H9 (cell line): ENCODE measurements around the gene SBK2. TPM values are rescaled to one million over a fixed set of nuclear protein-coding genes. Genes with fewer than 3 reads are reported as not detected.

ENCODE experiments used
- DNase-seq: peaks from one replicate; pipeline ENCODE4 v3.0.0-alpha.2; 2017
- H2AFZ ChIP-seq: one replicate; pipeline ENCODE4 v1.6.1; 2013; ENCODE audit warnings: mild to moderate bottlenecking, low read length, control low read depth, moderate library complexity
- H2AK5ac ChIP-seq: 2 replicates; pipeline ENCODE4 v1.6.1; 2013; ENCODE audit warnings: low read length, control low read depth, mixed read lengths; ENCODE audit not compliant: insufficient read length
- H2BK120ac ChIP-seq: one replicate; pipeline ENCODE4 v1.6.1; 2013; ENCODE audit warnings: low read depth, mild to moderate bottlenecking, low read length, control low read depth, inconsistent platforms; ENCODE audit not compliant: poor library complexity, severe bottlenecking
- H2BK12ac ChIP-seq: 2 replicates; pipeline ENCODE4 v1.6.1; 2013; ENCODE audit warnings: low read length, control low read depth, mixed read lengths, low read depth; ENCODE audit not compliant: insufficient read length
- H2BK15ac ChIP-seq: 2 replicates; pipeline ENCODE4 v1.6.1; 2013; ENCODE audit warnings: low read depth, low read length, control low read depth
- H2BK20ac ChIP-seq: one replicate; pipeline ENCODE4 v1.6.1; 2013; ENCODE audit warnings: low read depth, mild to moderate bottlenecking, low read length, control low read depth, inconsistent platforms; ENCODE audit not compliant: poor library complexity, severe bottlenecking
- H2BK5ac ChIP-seq: 2 replicates; pipeline ENCODE4 v1.6.1; 2013; ENCODE audit warnings: low read length, control low read depth, mixed read lengths; ENCODE audit not compliant: insufficient read length
- H3K14ac ChIP-seq: 2 replicates; pipeline ENCODE4 v1.6.1; 2013; ENCODE audit warnings: low read length, control low read depth; ENCODE audit not compliant: insufficient read depth
- H3K18ac ChIP-seq: 2 replicates; pipeline ENCODE4 v1.6.1; 2013; ENCODE audit warnings: low read depth, mild to moderate bottlenecking, mixed read lengths, low read length, control low read depth; ENCODE audit not compliant: insufficient read length
- H3K23ac ChIP-seq: 2 replicates; pipeline ENCODE4 v1.6.1; 2013; ENCODE audit warnings: low read length, control low read depth, mixed read lengths, low read depth; ENCODE audit not compliant: insufficient read length
- H3K23me2 ChIP-seq: 2 replicates; pipeline ENCODE4 v1.6.1; 2013; ENCODE audit warnings: low read depth, mild to moderate bottlenecking, mixed read lengths, low read length, control low read depth; ENCODE audit not compliant: insufficient read length, poor library complexity, severe bottlenecking
- H3K27ac ChIP-seq: 2 replicates; pipeline ENCODE4 v1.5.1; 2013; ENCODE audit warnings: low read length, control low read depth, mixed read lengths, low read depth; ENCODE audit not compliant: insufficient read length
- H3K27me3 ChIP-seq: 2 replicates; pipeline ENCODE4 v1.6.1; 2013; ENCODE audit warnings: low read length, control low read depth, inconsistent platforms; ENCODE audit not compliant: insufficient read depth
- H3K4ac ChIP-seq: 2 replicates; pipeline ENCODE4 v1.6.1; 2013; ENCODE audit warnings: low read depth, mild to moderate bottlenecking, control low read depth, inconsistent platforms, low read length, moderate library complexity
- H3K4me1 ChIP-seq: 2 replicates; pipeline ENCODE4 v1.6.1; 2013; ENCODE audit warnings: low read length, control low read depth, inconsistent platforms; ENCODE audit not compliant: insufficient read depth
- H3K4me2 ChIP-seq: 2 replicates; pipeline ENCODE4 v1.6.1; 2013; ENCODE audit warnings: low read length, control low read depth, mixed read lengths; ENCODE audit not compliant: insufficient read length, insufficient read depth
- H3K56ac ChIP-seq: 2 replicates; pipeline ENCODE4 v1.6.1; 2013; ENCODE audit warnings: low read depth, mild to moderate bottlenecking, mixed read lengths, low read length, control low read depth; ENCODE audit not compliant: insufficient read length
- H3K79me1 ChIP-seq: 2 replicates; pipeline ENCODE4 v1.6.1; 2013; ENCODE audit warnings: low read depth, mild to moderate bottlenecking, moderate library complexity, low read length, control low read depth, inconsistent platforms; ENCODE audit not compliant: insufficient read depth, poor library complexity, severe bottlenecking
- H3K79me2 ChIP-seq: 2 replicates; pipeline ENCODE4 v1.6.1; 2013; ENCODE audit warnings: low read length, control low read depth, inconsistent platforms; ENCODE audit not compliant: insufficient read depth
- H3K9ac ChIP-seq: 2 replicates; pipeline ENCODE4 v1.6.1; 2013; ENCODE audit warnings: low read length, control low read depth, mixed read lengths; ENCODE audit not compliant: insufficient read length; ENCODE audit errors: extremely low read depth
- H3K9me3 ChIP-seq: one replicate; pipeline ENCODE4 v1.6.1; 2013; ENCODE audit warnings: low read depth, low read length, inconsistent platforms; ENCODE audit not compliant: control insufficient read depth
- H3T11ph ChIP-seq: one replicate; pipeline ENCODE4 v1.6.1; 2013; ENCODE audit warnings: mild to moderate bottlenecking, low read length, control low read depth, inconsistent platforms
- H4K20me1 ChIP-seq: one replicate; pipeline ENCODE4 v1.6.1; 2013; ENCODE audit not compliant: control insufficient read depth, insufficient read length, insufficient read depth
- H4K5ac ChIP-seq: 2 replicates; pipeline ENCODE4 v1.6.1; 2013; ENCODE audit warnings: low read depth, mild to moderate bottlenecking, mixed read lengths, low read length, control low read depth; ENCODE audit not compliant: insufficient read length
- H4K8ac ChIP-seq: replicated peaks from 2 replicates; pipeline ENCODE4 v1.6.1; 2013; ENCODE audit warnings: low read length, control low read depth, mixed read lengths, low read depth; ENCODE audit not compliant: insufficient read length
- H4K91ac ChIP-seq: 2 replicates; pipeline ENCODE4 v1.6.1; 2013; ENCODE audit warnings: low read depth, mild to moderate bottlenecking, moderate library complexity, mixed read lengths, low read length, control low read depth; ENCODE audit not compliant: insufficient read length
- H3K27ac Mint-ChIP-seq, 3 experiments: 2 replicates in 2 of 3; 3 replicates in 1 of 3; pipeline ENCODE4 v1.8.0; 2020 to 2021; ENCODE audit warnings: mixed read lengths in 3 of 3, mild to moderate bottlenecking in 1 of 3, moderate library complexity in 1 of 3
- H3K27me3 Mint-ChIP-seq: 2 replicates; pipeline ENCODE4 v1.8.0; 2021; ENCODE audit warnings: low read depth, mild to moderate bottlenecking, moderate library complexity, mixed read lengths
- H3K36me3 Mint-ChIP-seq, 3 experiments: 2 replicates in 2 of 3; 3 replicates in 1 of 3; pipeline ENCODE4 v1.8.0; 2020 to 2021; ENCODE audit warnings: low read depth in 3 of 3, mixed read lengths in 3 of 3; ENCODE audit not compliant: insufficient read depth in 1 of 3
- H3K4me1 Mint-ChIP-seq, 2 experiments: 2 replicates each; pipeline ENCODE4 v1.8.0; 2020; ENCODE audit warnings: mixed read lengths in 2 of 2
- H3K4me3 Mint-ChIP-seq, 2 experiments: 2 replicates in 1 of 2; 3 replicates in 1 of 2; pipeline ENCODE4 v1.8.0; 2020 to 2021; ENCODE audit warnings: mild to moderate bottlenecking in 2 of 2, mixed read lengths in 2 of 2, moderate library complexity in 1 of 2
- H3K9me3 Mint-ChIP-seq, 2 experiments: 2 replicates in 1 of 2; 3 replicates in 1 of 2; pipeline ENCODE4 v1.8.0; 2020; ENCODE audit warnings: mild to moderate bottlenecking in 2 of 2, mixed read lengths in 2 of 2, moderate library complexity in 1 of 2
- CTCF ChIP-seq: fragments of 200-600 bp; sonication (generic); conservative IDR thresholded peaks from 3 replicates; pipeline ENCODE4 v1.8.0; 2021; ENCODE audit warnings: antibody characterized with exemption, mild to moderate bottlenecking
- WGBS: extraction: QIAGEN DNeasy Blood & Tissue Kit; methylation state at CpG from one replicate; pipeline ENCODE4 v1.1.7; 2013; ENCODE audit warnings: missing lambda C conversion rate, low lambda C conversion rate, mixed read lengths; ENCODE audit not compliant: insufficient read length; ENCODE audit errors: extremely low coverage; 5-methylcytosine and 5-hydroxymethylcytosine counted together
- total RNA-seq: library from RNA; stranded (reverse); gene quantifications from 2 replicates; pipeline ENCODE4 v1.2.1, GENCODE V29; 2021

The SBK2 gene
- total RNA-seq, 1 experiment from 2014 or later, result 2.8 TPM

DNA sequence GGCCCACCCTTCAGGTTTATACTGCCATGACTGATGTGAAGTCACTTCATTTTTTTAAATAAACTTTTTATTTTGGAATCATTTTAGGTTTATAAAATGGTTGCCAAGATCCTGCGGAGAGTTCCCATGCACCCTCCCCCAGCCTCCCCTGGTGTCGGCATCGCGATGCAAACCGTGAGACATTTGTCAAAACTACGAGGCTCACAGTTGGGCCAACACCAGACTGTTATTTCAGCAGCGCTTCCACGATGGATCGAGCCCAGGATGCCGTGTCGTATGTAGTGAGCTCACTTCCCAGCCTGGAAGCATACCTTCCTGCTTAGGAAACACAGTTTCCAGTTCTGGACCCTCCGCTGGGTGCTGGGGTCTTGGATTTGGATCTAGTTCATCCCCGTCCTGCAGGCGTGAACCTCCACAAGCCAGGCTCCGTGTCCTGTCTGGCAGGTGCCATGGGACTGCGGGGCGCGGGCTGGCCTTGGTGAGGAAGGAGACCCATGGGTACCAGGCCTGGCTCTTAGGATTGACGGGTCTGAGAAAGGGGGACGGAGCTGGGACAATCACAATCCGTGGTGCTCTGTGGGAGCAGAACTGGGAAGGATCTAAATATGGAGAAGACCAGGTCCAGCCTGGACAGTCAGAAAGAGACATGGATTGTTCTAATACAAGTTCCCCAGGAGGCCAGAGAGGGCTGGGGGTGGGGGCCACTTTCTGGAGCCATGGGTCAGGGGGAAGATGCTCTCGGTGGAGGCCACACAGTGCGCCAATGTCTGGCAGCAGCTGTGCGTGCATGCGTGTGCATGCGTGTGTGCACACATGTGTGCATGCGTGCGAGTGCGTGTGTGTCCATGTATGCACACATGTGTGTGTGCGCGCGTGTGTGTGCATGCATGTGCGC is 2.4 kb upstream of the SBK2 start:
- H3K4me2 ChIP-seq, result no peak overlapping the region
- Mint-ChIP-seq H3K36me3 (peaks cover 0 to 6% (median 0%) of the 10 kb centered on the region in 3 experiments; a peak in 2 of 7 replicates), H3K4me1 (peaks cover 4 to 36% of the 10 kb centered on the region in 2 experiments; a peak in 3 of 4 replicates), H3K27ac (peak overlapping the region in 1 of 3 experiments; percentile 91; a peak in 2 of 7 replicates), H3K9me3 (peaks cover 6 to 14% of the 10 kb centered on the region in 2 experiments; a peak in 4 of 5 replicates), H3K4me3 (no peak overlapping the region), H3K27me3 (peaks cover 14% of the 10 kb centered on the region)
- no peak overlapping the region for H2AK5ac ChIP-seq
- no peak overlapping the region for H2BK120ac ChIP-seq
- DNase-seq, result no peak
- no CpG with 5 or more reads among the region's 33 CpGs for WGBS
- no peak overlapping the region for H3K27ac ChIP-seq
- no peak overlapping the region for H4K5ac ChIP-seq
- H4K91ac ChIP-seq, result no peak overlapping the region
- no peak overlapping the region for H3K9ac ChIP-seq
- H2BK20ac ChIP-seq, result no peak overlapping the region
- no peak overlapping the region for H2BK12ac ChIP-seq
- H3K9me3 ChIP-seq, result no peaks in the 10 kb centered on the region
- no peak overlapping the region for H3K14ac ChIP-seq
- no peak overlapping the region for H4K8ac ChIP-seq
- no peak for TF ChIP-seq CTCF
- H3K23me2 ChIP-seq, result no peaks in the 10 kb centered on the region
- H2BK5ac ChIP-seq, result no peak overlapping the region
- no peaks in the 10 kb centered on the region for H3K27me3 ChIP-seq
- H2BK15ac ChIP-seq, result no peak overlapping the region
- H3K79me1 ChIP-seq, result no peaks in the 10 kb centered on the region
- H3K79me2 ChIP-seq, result no peaks in the 10 kb centered on the region
- no peak overlapping the region for H3K18ac ChIP-seq
- H3K4me1 ChIP-seq, result no peaks in the 10 kb centered on the region; the same call in 1 of the 2 replicates
- H3T11ph ChIP-seq, result no peak overlapping the region
- H3K56ac ChIP-seq, result no peak overlapping the region
- no peak overlapping the region for H2AFZ ChIP-seq
- no peak overlapping the region for H3K4ac ChIP-seq
- no peak overlapping the region for H3K23ac ChIP-seq
- peaks cover 2% of the 10 kb centered on the region for H4K20me1 ChIP-seq
